IMR-90 (cell line): ENCODE data around the gene DPAGT1. TPM values are rescaled to one million over a fixed set of nuclear protein-coding genes. Genes with fewer than 3 reads are reported as not detected.
A peak's percentile ranks its signal among the peaks of the same experiment; 100 is the strongest.

ENCODE experiments used
- ATAC-seq: fragments of 200-7000 bp; cut with Tn5 transposase; 2 replicates; pipeline ENCODE4 v1.9.1; 2020; ENCODE audit warnings: low read depth, mild to moderate bottlenecking, moderate library complexity
- BruUV-seq: library from RNA; stranded (reverse); fragments of 400-500 nt; replicated peaks from 2 replicates; lab custom pipeline; 2021; lab: Mats Ljungman, UMichigan
- CTCF ChIA-PET: fragments of 300-600 bp; formaldehyde crosslinking; extraction: SDS; loops from one replicate; lab custom pipeline; 2021; ENCODE audit warnings: antibody characterized with exemption; lab: Yijun Ruan, JAX
- POLR2A ChIA-PET: fragments of 300-600 bp; sonication (Branson Sonifier 250); formaldehyde crosslinking; loops from one replicate; lab custom pipeline; 2022; ENCODE audit warnings: antibody characterized with exemption; ENCODE audit not compliant: unreplicated experiment; lab: Charles Lee
- DNase-seq: peaks from one replicate; pipeline ENCODE4 v3.0.0; 2013
- H2AFZ ChIP-seq: replicated peaks from 2 replicates; pipeline ENCODE3; 2013; ENCODE audit warnings: low read length, mild to moderate bottlenecking; ENCODE audit not compliant: poor library complexity
- H2AK5ac ChIP-seq: 2 replicates; pipeline ENCODE4 v1.6.1; 2013; ENCODE audit warnings: low read depth, low read length, inconsistent platforms
- H2AK9ac ChIP-seq: replicated peaks from 2 replicates; pipeline ENCODE3; 2013; ENCODE audit warnings: mild to moderate bottlenecking, low read depth, low read length, moderate library complexity; ENCODE audit not compliant: poor library complexity
- H2BK120ac ChIP-seq: 2 replicates; pipeline ENCODE4 v1.6.1; 2013; ENCODE audit warnings: low read depth, low read length, inconsistent platforms
- H2BK15ac ChIP-seq: 3 replicates; pipeline ENCODE4 v1.6.1; 2013; ENCODE audit warnings: low read depth, low read length, inconsistent platforms
- H2BK20ac ChIP-seq: 2 replicates; pipeline ENCODE4 v1.6.1; 2013; ENCODE audit warnings: low read depth, mild to moderate bottlenecking, inconsistent platforms, low read length, moderate library complexity
- H2BK5ac ChIP-seq: 2 replicates; pipeline ENCODE4 v1.6.1; 2013; ENCODE audit warnings: mild to moderate bottlenecking, low read depth, low read length, inconsistent platforms; ENCODE audit not compliant: poor library complexity, severe bottlenecking
- H3K14ac ChIP-seq: replicated peaks from 2 replicates; pipeline ENCODE4 v1.6.1; 2013; ENCODE audit warnings: low read depth, low read length, inconsistent platforms
- H3K18ac ChIP-seq: 2 replicates; pipeline ENCODE4 v1.6.1; 2013; ENCODE audit warnings: low read depth, low read length, control low read depth
- H3K23ac ChIP-seq: 2 replicates; pipeline ENCODE4 v1.6.1; 2013; ENCODE audit warnings: low read depth, low read length, inconsistent platforms
- H3K27ac ChIP-seq: 2 replicates; pipeline ENCODE4 v1.5.1; 2013; ENCODE audit warnings: mild to moderate bottlenecking, control low read depth, low read length; ENCODE audit not compliant: insufficient read depth
- H3K27me3 ChIP-seq: 2 replicates; pipeline ENCODE4 v1.6.1; 2013; ENCODE audit warnings: low read length; ENCODE audit not compliant: control insufficient read depth, insufficient read depth
- H3K36me3 ChIP-seq: 2 replicates; pipeline ENCODE4 v1.6.1; 2013; ENCODE audit warnings: low read length, mixed read lengths; ENCODE audit not compliant: control insufficient read depth, insufficient read depth
- H3K4ac ChIP-seq: 2 replicates; pipeline ENCODE4 v1.6.1; 2013; ENCODE audit warnings: low read depth, low read length, inconsistent platforms
- H3K4me1 ChIP-seq: 2 replicates; pipeline ENCODE4 v1.6.1; 2013; ENCODE audit warnings: low read length, mixed read lengths; ENCODE audit not compliant: control insufficient read depth, insufficient read depth
- H3K4me2 ChIP-seq: 2 replicates; pipeline ENCODE4 v1.6.1; 2013; ENCODE audit warnings: low read depth, mild to moderate bottlenecking, control low read depth, low read length, moderate library complexity
- H3K4me3 ChIP-seq: 2 replicates; pipeline ENCODE4 v1.5.1; 2013; ENCODE audit warnings: low read depth, mild to moderate bottlenecking, control low read depth, low read length, moderate library complexity; ENCODE audit not compliant: insufficient read depth
- H3K56ac ChIP-seq: 2 replicates; pipeline ENCODE4 v1.6.1; 2013; ENCODE audit warnings: low read length, inconsistent platforms; ENCODE audit not compliant: insufficient read depth; ENCODE audit errors: extremely low read depth
- H3K79me1 ChIP-seq, 2 experiments: 2 replicates each; pipeline ENCODE4 v1.6.1; 2013; ENCODE audit warnings: low read length in 2 of 2, inconsistent platforms in 1 of 2, low read depth in 1 of 2
- H3K9ac ChIP-seq: 2 replicates; pipeline ENCODE4 v1.6.1; 2013; ENCODE audit warnings: low read depth, low read length, control low read depth
- H3K9me1 ChIP-seq: 2 replicates; pipeline ENCODE4 v1.6.1; 2013; ENCODE audit warnings: low read length, inconsistent platforms; ENCODE audit not compliant: insufficient read depth
- H3K9me3 ChIP-seq: 2 replicates; pipeline ENCODE4 v1.6.1; 2013; ENCODE audit warnings: low read length; ENCODE audit not compliant: control insufficient read depth, insufficient read depth
- H4K20me1 ChIP-seq: 2 replicates; pipeline ENCODE4 v1.6.1; 2013; ENCODE audit warnings: low read length, inconsistent platforms; ENCODE audit not compliant: insufficient read depth
- H4K5ac ChIP-seq: 2 replicates; pipeline ENCODE4 v1.6.1; 2013; ENCODE audit warnings: mild to moderate bottlenecking, low read depth, low read length, control low read depth
- H4K8ac ChIP-seq, 2 experiments: 2 replicates each; pipeline ENCODE4 v1.6.1; 2013; ENCODE audit warnings: low read depth in 2 of 2, low read length in 2 of 2, control low read depth in 1 of 2, inconsistent platforms in 1 of 2
- H4K91ac ChIP-seq: 2 replicates; pipeline ENCODE4 v1.6.1; 2013; ENCODE audit warnings: low read depth, low read length, inconsistent platforms; ENCODE audit not compliant: insufficient read depth
- CEBPB ChIP-seq: IDR thresholded peaks from 2 replicates; pipeline ENCODE4 v1.6.1; 2012; ENCODE audit warnings: low read depth, low read length, improper control_type of control experiment
- CHD1 ChIP-seq: IDR thresholded peaks from 2 replicates; pipeline ENCODE4 v1.6.1; 2012; ENCODE audit warnings: low read depth, low read length, improper control_type of control experiment
- MAFK ChIP-seq: IDR thresholded peaks from 2 replicates; pipeline ENCODE4 v1.6.1; 2012; ENCODE audit warnings: low read depth, low read length, improper control_type of control experiment
- NFE2L2 ChIP-seq: fragments of 150-350 bp; IDR thresholded peaks from 2 replicates; pipeline ENCODE4 v1.6.1; 2016; ENCODE audit warnings: low read depth, mild to moderate bottlenecking, low read length
- WGBS, 2 experiments: methylation state at CpG; one replicate each; pipeline versions ENCODE4 v1.1.5 to v1.1.7; 2013; ENCODE audit warnings: missing lambda C conversion rate in 2 of 2; ENCODE audit not compliant: insufficient read length in 1 of 2; ENCODE audit errors: extremely low coverage in 2 of 2; 5-methylcytosine and 5-hydroxymethylcytosine counted together
- dilution Hi-C: fragments of 300-500 bp; cut with HindIII; formaldehyde crosslinking; loops from one replicate; pipeline ENCODE4 v1.14.3; 2018; ENCODE audit warnings: low sequenced_read_pairs; ENCODE audit not compliant: unreplicated experiment
- in situ Hi-C: fragments of 300-500 bp; cut with MboI; formaldehyde crosslinking; loops from 3 replicates; pipeline ENCODE4 v1.14.3; 2019; ENCODE audit warnings: low sequenced_read_pairs, inconsistent platforms, mixed read lengths
- intact Hi-C: fragments of 100-400 bp; cut with micrococcal nuclease; formaldehyde crosslinking; loops from 2 replicates; pipeline ENCODE4 v1.10.0; 2022
- polyA plus RNA-seq, 3 experiments: library from polyadenylated mRNA; depleted of rRNA; stranded (reverse); fragments of >200 nt; gene quantifications; 2 replicates each; pipeline ENCODE4 v1.2.3, GENCODE V29; 2012; ENCODE audit warnings: low replicate concordance in 1 of 3
- total RNA-seq: library from RNA; depleted of rRNA; stranded (reverse); fragments of >200 nt; gene quantifications from 2 replicates; pipeline ENCODE4 v1.2.3, GENCODE V29; 2012

Gene DPAGT1
- total and polyA plus RNA-seq, 2 of the 4 experiments (the other 2 are of a cell fraction) = 15.2 to 53.4 TPM

GRCh38 chr11:119091966-119092879, 9.4 kb downstream of the DPAGT1 start:
- no peak overlapping the region for H2BK15ac ChIP-seq
- no peaks in the 10 kb centered on the region for H3K9me3 ChIP-seq
- H3K27ac ChIP-seq = peak overlapping the region; percentile 43; the same call in 1 of the 2 replicates
- no TSS peak for BruUV-seq
- H2BK5ac ChIP-seq = no peak overlapping the region
- ChIA-PET POLR2A (interaction anchor here (0.6 kb wide), 1 partner anchor 10 kb away, joined by 7 read pairs; the partner anchor contains the start of gene DPAGT1), CTCF (no interaction called here)
- H3K4me2 ChIP-seq = peak overlapping the region; percentile 94
- H3K27me3 ChIP-seq = no peaks in the 10 kb centered on the region
- peaks cover 14% of the 10 kb centered on the region for H3K4me1 ChIP-seq
- H3K9me1 ChIP-seq = peaks cover 17% of the 10 kb centered on the region; the same call in 1 of the 2 replicates
- peaks cover 24% of the 10 kb centered on the region for H3K36me3 ChIP-seq
- peak overlapping the region in 1 of 2 experiments; percentile 4; a peak in 1 of 4 replicates for H4K8ac ChIP-seq
- H2AK5ac ChIP-seq = peak overlapping the region; percentile 17; the same call in 1 of the 2 replicates
- no peak overlapping the region; the same call in 1 of the 2 replicates for H3K4ac ChIP-seq
- H4K5ac ChIP-seq = no peak overlapping the region
- no peak for ATAC-seq
- no peak overlapping the region for H2BK120ac ChIP-seq
- no peak overlapping the region for H2AFZ ChIP-seq
- H4K91ac ChIP-seq = no peak overlapping the region
- peak overlapping the region; percentile 70 for H3K23ac ChIP-seq
- H3K4me3 ChIP-seq = no peak overlapping the region
- H3K9ac ChIP-seq = peak overlapping the region; percentile 89; the same call in 1 of the 2 replicates
- H2AK9ac ChIP-seq = peak overlapping the region; percentile 83
- intact Hi-C loops = loop anchor here (2.0 kb wide), 1 partner anchor 231 kb away; no protein-coding TSS in a partner anchor
- TF ChIP-seq MAFK (no peak), CEBPB (no peak), NFE2L2 (no peak), CHD1 (no peak)
- H2BK20ac ChIP-seq = no peak overlapping the region
- WGBS, 2 experiments = 93% methylated on average over 3 of the region's 13 CpGs; no CpG with 5 or more reads in 1 of the 2 experiments
- peaks cover 25% of the 10 kb centered on the region for H4K20me1 ChIP-seq
- no peak for DNase-seq
- no peak overlapping the region for H3K14ac ChIP-seq
- dilution Hi-C loops = no loop called here
- peaks cover 15 to 50% of the 10 kb centered on the region in 2 experiments; a peak in 3 of 4 replicates for H3K79me1 ChIP-seq
- H3K18ac ChIP-seq = no peak overlapping the region
- H3K56ac ChIP-seq = no peak overlapping the region; the same call in 1 of the 2 replicates
- in situ Hi-C loops = no loop called here
